HepG2 (cell line): Measurements from ENCODE around the gene MAPK4. TPM values are rescaled to one million over a fixed set of nuclear protein-coding genes. Genes with fewer than 3 reads are reported as not detected.

Experiments used
- ARHGAP35 ChIP-seq: sonication (generic); formaldehyde crosslinking; IDR thresholded peaks from 2 replicates; pipeline ENCODE4 v1.9.0; 2022; ENCODE audit warnings: mild to moderate bottlenecking, inconsistent platforms, moderate library complexity, missing genetic modification reagents, borderline replicate concordance
- FOXJ3 ChIP-seq: sonication (generic); formaldehyde crosslinking; IDR thresholded peaks from 2 replicates; pipeline ENCODE4 v1.4.0; 2020; ENCODE audit warnings: missing genetic modification reagents, mild to moderate bottlenecking, borderline replicate concordance
- HNF1B ChIP-seq: sonication (generic); formaldehyde crosslinking; IDR thresholded peaks from 2 replicates; pipeline ENCODE4 v1.5.1; 2020; ENCODE audit warnings: mild to moderate bottlenecking, moderate library complexity, missing genetic modification reagents
- HNF4A ChIP-seq: sonication (generic); formaldehyde crosslinking; IDR thresholded peaks from 2 replicates; pipeline ENCODE4 v1.4.0; 2020; ENCODE audit warnings: missing genetic modification reagents
- NAIF1 ChIP-seq: sonication (generic); formaldehyde crosslinking; IDR thresholded peaks from 2 replicates; pipeline ENCODE4 v1.5.0; 2020; ENCODE audit warnings: mild to moderate bottlenecking, missing genetic modification reagents, borderline replicate concordance
- PCBP2 ChIP-seq: fragments of 200-400 bp; formaldehyde crosslinking; optimal IDR thresholded peaks from 2 replicates; pipeline ENCODE3; 2018; ENCODE audit warnings: low read length, low read depth; ENCODE audit not compliant: poor library complexity, severe bottlenecking
- SIN3A ChIP-seq: IDR thresholded peaks from 2 replicates; pipeline ENCODE4 v1.6.1; 2011; ENCODE audit warnings: low read depth, mild to moderate bottlenecking, control low read depth, low read length, borderline replicate concordance
- SKI ChIP-seq: fragments of 450-650 bp; IDR thresholded peaks from one replicate; pipeline ENCODE4 v1.6.1; 2018; ENCODE audit warnings: mild to moderate bottlenecking; ENCODE audit not compliant: partially characterized antibody
- SNAPC5 ChIP-seq: sonication (generic); formaldehyde crosslinking; IDR thresholded peaks from 2 replicates; pipeline ENCODE4 v1.8.1; 2023; ENCODE audit warnings: mild to moderate bottlenecking, missing genetic modification reagents, borderline replicate concordance
- SP2 ChIP-seq: sonication (generic); formaldehyde crosslinking; IDR thresholded peaks from 2 replicates; pipeline ENCODE4 v1.5.1; 2020; ENCODE audit warnings: mild to moderate bottlenecking, missing genetic modification reagents
- ZNF292 ChIP-seq: sonication (generic); formaldehyde crosslinking; IDR thresholded peaks from 2 replicates; pipeline ENCODE4 v1.8.1; 2022; ENCODE audit warnings: mild to moderate bottlenecking, low read depth, missing genetic modification reagents, borderline replicate concordance
- ZNF317 ChIP-seq: sonication (generic); formaldehyde crosslinking; IDR thresholded peaks from 2 replicates; pipeline ENCODE4 v1.5.0; 2020; ENCODE audit warnings: mild to moderate bottlenecking, missing genetic modification reagents
- ZNF451 ChIP-seq: sonication (generic); formaldehyde crosslinking; IDR thresholded peaks from 2 replicates; pipeline ENCODE4 v1.5.0; 2020; ENCODE audit warnings: mild to moderate bottlenecking, missing genetic modification reagents
- ZNF747 ChIP-seq: sonication (generic); formaldehyde crosslinking; IDR thresholded peaks from 2 replicates; pipeline ENCODE4 v1.8.1; 2023; ENCODE audit warnings: missing genetic modification reagents, mild to moderate bottlenecking, borderline replicate concordance
- ZNF761 ChIP-seq: sonication (generic); formaldehyde crosslinking; conservative IDR thresholded peaks from 2 replicates; pipeline ENCODE4 v1.4.0; 2020; ENCODE audit warnings: mild to moderate bottlenecking, missing genetic modification reagents
- ZNF883 ChIP-seq: sonication (generic); formaldehyde crosslinking; IDR thresholded peaks from 2 replicates; pipeline ENCODE4 v1.5.1; 2020; ENCODE audit warnings: mild to moderate bottlenecking, missing genetic modification reagents; ENCODE audit errors: not compliant biosample characterization
- ZSCAN29 ChIP-seq: sonication (generic); formaldehyde crosslinking; conservative IDR thresholded peaks from 2 replicates; pipeline ENCODE4 v1.4.0; 2020; ENCODE audit warnings: mild to moderate bottlenecking, missing genetic modification reagents
- ZSCAN30 ChIP-seq: sonication (generic); formaldehyde crosslinking; IDR thresholded peaks from 2 replicates; pipeline ENCODE4 v1.5.0; 2020; ENCODE audit warnings: mild to moderate bottlenecking, missing genetic modification reagents
- polyA plus RNA-seq, 8 experiments: library from polyadenylated mRNA; depleted of rRNA in 3 of 8; stranded (reverse) in 7 of 8; unstranded in 1 of 8; fragments of >200 nt; fragmentation: Illumina TruSeq in 4 of 8; extraction: Trizol in 4 of 8; gene quantifications; 2 replicates each; pipeline versions ENCODE4 v1.2.1 to v1.2.3, GENCODE V29; 2011 to 2016; ENCODE audit warnings: low read depth in 4 of 8, missing spikeins in 1 of 8, mixed read lengths in 1 of 8; ENCODE audit not compliant: insufficient read depth in 1 of 8
- total RNA-seq, 5 experiments: library from RNA; depleted of rRNA; stranded (reverse); fragments of >200 nt; fragmentation: Illumina TruSeq; extraction: Trizol; gene quantifications; 2 replicates each; pipeline ENCODE4 v1.2.3, GENCODE V29; 2016; ENCODE audit warnings: low read depth in 1 of 5
- TF ChIP-seq, protein P1 (sequence below): sonication (generic); formaldehyde crosslinking; IDR thresholded peaks from 2 replicates; pipeline ENCODE4 v1.4.0; 2020; ENCODE audit warnings: missing genetic modification reagents
- TF ChIP-seq, protein P2 (sequence below): sonication (generic); formaldehyde crosslinking; conservative IDR thresholded peaks from 2 replicates; pipeline ENCODE4 v1.8.0; 2022; ENCODE audit warnings: missing genetic modification reagents
- TF ChIP-seq, protein P3 (sequence below): IDR thresholded peaks from 2 replicates; pipeline ENCODE4 v1.6.1; 2016; ENCODE audit warnings: missing compliant biosample characterization, missing genetic modification reagents, borderline replicate concordance

Gene MAPK4
- total and polyA plus RNA-seq, 2 of the 13 experiments (the other 11 are each of a cell fraction or from before 2014, with no cell fraction given) = not detected

GRCh38 chr18:50737127-50737526 is 177.2 kb downstream of the MAPK4 start (continued):
- TF ChIP-seq, protein P1, sequence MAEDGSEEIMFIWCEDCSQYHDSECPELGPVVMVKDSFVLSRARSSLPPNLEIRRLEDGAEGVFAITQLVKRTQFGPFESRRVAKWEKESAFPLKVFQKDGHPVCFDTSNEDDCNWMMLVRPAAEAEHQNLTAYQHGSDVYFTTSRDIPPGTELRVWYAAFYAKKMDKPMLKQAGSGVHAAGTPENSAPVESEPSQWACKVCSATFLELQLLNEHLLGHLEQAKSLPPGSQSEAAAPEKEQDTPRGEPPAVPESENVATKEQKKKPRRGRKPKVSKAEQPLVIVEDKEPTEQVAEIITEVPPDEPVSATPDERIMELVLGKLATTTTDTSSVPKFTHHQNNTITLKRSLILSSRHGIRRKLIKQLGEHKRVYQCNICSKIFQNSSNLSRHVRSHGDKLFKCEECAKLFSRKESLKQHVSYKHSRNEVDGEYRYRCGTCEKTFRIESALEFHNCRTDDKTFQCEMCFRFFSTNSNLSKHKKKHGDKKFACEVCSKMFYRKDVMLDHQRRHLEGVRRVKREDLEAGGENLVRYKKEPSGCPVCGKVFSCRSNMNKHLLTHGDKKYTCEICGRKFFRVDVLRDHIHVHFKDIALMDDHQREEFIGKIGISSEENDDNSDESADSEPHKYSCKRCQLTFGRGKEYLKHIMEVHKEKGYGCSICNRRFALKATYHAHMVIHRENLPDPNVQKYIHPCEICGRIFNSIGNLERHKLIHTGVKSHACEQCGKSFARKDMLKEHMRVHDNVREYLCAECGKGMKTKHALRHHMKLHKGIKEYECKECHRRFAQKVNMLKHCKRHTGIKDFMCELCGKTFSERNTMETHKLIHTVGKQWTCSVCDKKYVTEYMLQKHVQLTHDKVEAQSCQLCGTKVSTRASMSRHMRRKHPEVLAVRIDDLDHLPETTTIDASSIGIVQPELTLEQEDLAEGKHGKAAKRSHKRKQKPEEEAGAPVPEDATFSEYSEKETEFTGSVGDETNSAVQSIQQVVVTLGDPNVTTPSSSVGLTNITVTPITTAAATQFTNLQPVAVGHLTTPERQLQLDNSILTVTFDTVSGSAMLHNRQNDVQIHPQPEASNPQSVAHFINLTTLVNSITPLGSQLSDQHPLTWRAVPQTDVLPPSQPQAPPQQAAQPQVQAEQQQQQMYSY (CRISPR knock-in tag) = no peak
- peak; percentile 63 for TF ChIP-seq HNF4A (CRISPR knock-in tag)
- no peak for TF ChIP-seq ZNF761 (CRISPR knock-in tag)
- no peak for TF ChIP-seq SKI
- TF ChIP-seq ZNF451 (CRISPR knock-in tag) = no peak
- no peak for TF ChIP-seq PCBP2
- TF ChIP-seq ZSCAN29 = no peak
- TF ChIP-seq ZSCAN30 (CRISPR knock-in tag) = no peak
- no peak for TF ChIP-seq HNF1B (CRISPR knock-in tag)
- peak; percentile 61; the same call in 1 of the 2 replicates for TF ChIP-seq FOXJ3 (CRISPR knock-in tag)
- no peak for TF ChIP-seq ARHGAP35 (CRISPR knock-in tag)
- peak; percentile 67; the same call in 1 of the 2 replicates for TF ChIP-seq ZNF317 (CRISPR knock-in tag)
- TF ChIP-seq, protein P2, sequence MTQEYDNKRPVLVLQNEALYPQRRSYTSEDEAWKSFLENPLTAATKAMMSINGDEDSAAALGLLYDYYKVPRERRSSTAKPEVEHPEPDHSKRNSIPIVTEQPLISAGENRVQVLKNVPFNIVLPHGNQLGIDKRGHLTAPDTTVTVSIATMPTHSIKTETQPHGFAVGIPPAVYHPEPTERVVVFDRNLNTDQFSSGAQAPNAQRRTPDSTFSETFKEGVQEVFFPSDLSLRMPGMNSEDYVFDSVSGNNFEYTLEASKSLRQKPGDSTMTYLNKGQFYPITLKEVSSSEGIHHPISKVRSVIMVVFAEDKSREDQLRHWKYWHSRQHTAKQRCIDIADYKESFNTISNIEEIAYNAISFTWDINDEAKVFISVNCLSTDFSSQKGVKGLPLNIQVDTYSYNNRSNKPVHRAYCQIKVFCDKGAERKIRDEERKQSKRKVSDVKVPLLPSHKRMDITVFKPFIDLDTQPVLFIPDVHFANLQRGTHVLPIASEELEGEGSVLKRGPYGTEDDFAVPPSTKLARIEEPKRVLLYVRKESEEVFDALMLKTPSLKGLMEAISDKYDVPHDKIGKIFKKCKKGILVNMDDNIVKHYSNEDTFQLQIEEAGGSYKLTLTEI = no peak
- no peak for TF ChIP-seq SIN3A
- TF ChIP-seq SNAPC5 (CRISPR knock-in tag) = no peak
- TF ChIP-seq ZNF883 = no peak
- TF ChIP-seq ZNF292 (CRISPR knock-in tag) = peak; percentile 44; the same call in 1 of the 2 replicates
- no peak for TF ChIP-seq ZNF747 (CRISPR knock-in tag)
- TF ChIP-seq NAIF1 (CRISPR knock-in tag) = no peak
- TF ChIP-seq, protein P3, sequence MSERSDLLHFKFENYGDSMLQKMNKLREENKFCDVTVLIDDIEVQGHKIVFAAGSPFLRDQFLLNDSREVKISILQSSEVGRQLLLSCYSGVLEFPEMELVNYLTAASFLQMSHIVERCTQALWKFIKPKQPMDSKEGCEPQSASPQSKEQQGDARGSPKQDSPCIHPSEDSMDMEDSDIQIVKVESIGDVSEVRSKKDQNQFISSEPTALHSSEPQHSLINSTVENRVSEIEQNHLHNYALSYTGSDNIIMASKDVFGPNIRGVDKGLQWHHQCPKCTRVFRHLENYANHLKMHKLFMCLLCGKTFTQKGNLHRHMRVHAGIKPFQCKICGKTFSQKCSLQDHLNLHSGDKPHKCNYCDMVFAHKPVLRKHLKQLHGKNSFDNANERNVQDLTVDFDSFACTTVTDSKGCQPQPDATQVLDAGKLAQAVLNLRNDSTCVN (CRISPR knock-in tag) = no peak
- TF ChIP-seq SP2 (CRISPR knock-in tag) = no peak
